ENCODE data around the gene CTDP1.
"Not testable (repeated sequence)": the region's sequence is repeated elsewhere in the genome, so short reads cannot be mapped to it uniquely, and the experiment has no call there.

Gene CTDP1

GRCh38 chr18:79690586-79691482, 11.2 kb downstream of the CTDP1 start:
- peaks cover 0 to under 1% of the 10 kb centered on the region in 2 experiments for H3K4me1 ChIP-seq (ENCODE audit: control insufficient read depth in 1 of 2, insufficient read depth in 1 of 2, low read depth in 1 of 2, low read length in 1 of 2)
- no peak overlapping the region for H3K27ac ChIP-seq
- TF ChIP-seq CTCF (IDR thresholded peaks at IDR 0.05), result no peak

GRCh38 chr18:79692056-79692455, 12.5 kb downstream of the CTDP1 start:
- Histone ChIP-seq H3K4me3 (ENCODE audit: low read depth in 1 of 2, low read length in 1 of 2) (no peak overlapping the region), H3K36me3 (peaks cover 31% of the 10 kb centered on the region), H3K4me1 (ENCODE audit: control insufficient read depth in 1 of 2, insufficient read depth in 1 of 2, low read depth in 1 of 2, low read length in 1 of 2) (no peaks in the 10 kb centered on the region), H3K27me3 (no peaks in the 10 kb centered on the region), H3K27ac (no peak overlapping the region), H3K9me3 (no peaks in the 10 kb centered on the region)
- no peak for TF ChIP-seq CTCF (IDR thresholded peaks at IDR 0.05)

More at GRCh38 chr18:79690586-79691482, 11.2 kb downstream of the CTDP1 start:
- Histone ChIP-seq H3K36me3 (peaks cover 18% of the 10 kb centered on the region), H3K9me3 (no peaks in the 10 kb centered on the region), H3K27me3 (no peaks in the 10 kb centered on the region), H3K4me3 (ENCODE audit: low read depth in 1 of 2, low read length in 1 of 2) (no peak overlapping the region)

- Histone ChIP-seq H3K4me3 (ENCODE audit: low read depth in 1 of 2, low read length in 1 of 2) (no peak overlapping the region), H3K27me3 (no peaks in the 10 kb centered on the region), H3K4me1 (ENCODE audit: control insufficient read depth in 1 of 2, insufficient read depth in 1 of 2, low read depth in 1 of 2, low read length in 1 of 2) (no peaks in the 10 kb centered on the region), H3K36me3 (peaks cover 35% of the 10 kb centered on the region), H3K27ac (peak overlapping the region; percentile 23), H3K9me3 (no peaks in the 10 kb centered on the region)
- no peak for TF ChIP-seq CTCF (IDR thresholded peaks at IDR 0.05)
These were observed 13.3 kb downstream of the CTDP1 start for GRCh38 chr18:79692886-79693285.

- peaks cover 40% of the 10 kb centered on the region for H3K36me3 ChIP-seq
- H3K4me1 ChIP-seq (ENCODE audit: control insufficient read depth in 1 of 2, insufficient read depth in 1 of 2, low read depth in 1 of 2, low read length in 1 of 2), result no peaks in the 10 kb centered on the region
- no peak for TF ChIP-seq CTCF (IDR thresholded peaks at IDR 0.05)
- H3K4me3 ChIP-seq (ENCODE audit: low read depth in 1 of 2, low read length in 1 of 2), result no peak overlapping the region
- H3K9me3 ChIP-seq, result no peaks in the 10 kb centered on the region
- H3K27ac ChIP-seq, result no peak overlapping the region
- no peaks in the 10 kb centered on the region for H3K27me3 ChIP-seq
These were observed 14.1 kb downstream of the CTDP1 start for GRCh38 chr18:79693561-79694205.

DNA sequence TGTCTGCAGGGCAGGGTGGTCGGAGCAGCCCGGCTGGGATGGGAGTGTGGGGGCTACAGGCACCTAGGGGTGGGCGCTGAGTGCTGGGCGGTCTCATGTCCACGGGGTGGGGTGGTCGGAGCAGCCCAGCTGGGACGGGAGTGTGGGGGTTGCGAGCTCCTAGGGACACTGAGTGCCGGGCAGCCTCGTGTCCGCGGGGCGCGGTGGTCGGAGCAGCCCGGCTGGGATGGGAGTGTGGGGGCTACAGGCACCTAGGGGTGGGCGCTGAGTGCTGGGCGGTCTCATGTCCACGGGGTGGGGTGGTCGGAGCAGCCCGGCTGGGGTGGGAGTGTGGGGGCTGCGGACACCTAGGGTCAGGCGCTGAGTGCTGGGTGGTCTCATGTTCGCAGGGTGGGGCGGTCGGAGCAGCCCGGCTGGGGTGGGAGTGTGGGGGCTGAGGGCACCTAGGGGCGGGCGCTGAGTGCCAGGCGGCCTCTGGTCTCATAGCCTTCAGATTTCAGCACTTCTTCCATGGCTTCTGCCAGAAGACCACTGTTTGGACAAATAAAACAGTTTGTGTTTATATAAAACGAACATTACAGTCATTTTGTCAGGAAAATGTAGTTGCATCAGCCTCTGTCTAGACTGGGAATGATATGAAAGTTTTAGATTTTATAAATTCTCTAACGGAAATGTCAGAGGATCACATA, 14.7 kb downstream of the CTDP1 start:
- H3K36me3 ChIP-seq, result peaks cover 47% of the 10 kb centered on the region
- H3K9me3 ChIP-seq; H3K4me1 ChIP-seq (ENCODE audit: control insufficient read depth in 1 of 2, insufficient read depth in 1 of 2, low read depth in 1 of 2, low read length in 1 of 2); H3K27ac ChIP-seq; H3K4me3 ChIP-seq (ENCODE audit: low read depth in 1 of 2, low read length in 1 of 2); H3K27me3 ChIP-seq: not testable (repeated sequence)

All from neutrophil (primary cell).